IMR-90 (cell line): Measurements from ENCODE around the gene PAMR1. TPM values are rescaled to one million over a fixed set of nuclear protein-coding genes. Genes with fewer than 3 reads are reported as not detected.

ENCODE experiments used
- ATAC-seq: fragments of 200-7000 bp; cut with Tn5 transposase; 2 replicates; pipeline ENCODE4 v1.9.1; 2020; ENCODE audit warnings: low read depth, mild to moderate bottlenecking, moderate library complexity
- BruUV-seq: library from RNA; stranded (reverse); fragments of 400-500 nt; replicated peaks from 2 replicates; lab custom pipeline; 2021; lab: Mats Ljungman, UMichigan
- CTCF ChIA-PET: fragments of 300-600 bp; formaldehyde crosslinking; extraction: SDS; loops from one replicate; lab custom pipeline; 2021; ENCODE audit warnings: antibody characterized with exemption; lab: Yijun Ruan, JAX
- POLR2A ChIA-PET: fragments of 300-600 bp; sonication (Branson Sonifier 250); formaldehyde crosslinking; loops from one replicate; lab custom pipeline; 2022; ENCODE audit warnings: antibody characterized with exemption; ENCODE audit not compliant: unreplicated experiment; lab: Charles Lee
- DNase-seq: peaks from one replicate; pipeline ENCODE4 v3.0.0; 2013
- H2AFZ ChIP-seq: replicated peaks from 2 replicates; pipeline ENCODE3; 2013; ENCODE audit warnings: low read length, mild to moderate bottlenecking; ENCODE audit not compliant: poor library complexity
- H2AK5ac ChIP-seq: 2 replicates; pipeline ENCODE4 v1.6.1; 2013; ENCODE audit warnings: low read depth, low read length, inconsistent platforms
- H2AK9ac ChIP-seq: replicated peaks from 2 replicates; pipeline ENCODE3; 2013; ENCODE audit warnings: mild to moderate bottlenecking, low read depth, low read length, moderate library complexity; ENCODE audit not compliant: poor library complexity
- H2BK120ac ChIP-seq: 2 replicates; pipeline ENCODE4 v1.6.1; 2013; ENCODE audit warnings: low read depth, low read length, inconsistent platforms
- H2BK15ac ChIP-seq: 3 replicates; pipeline ENCODE4 v1.6.1; 2013; ENCODE audit warnings: low read depth, low read length, inconsistent platforms
- H2BK20ac ChIP-seq: 2 replicates; pipeline ENCODE4 v1.6.1; 2013; ENCODE audit warnings: low read depth, mild to moderate bottlenecking, inconsistent platforms, low read length, moderate library complexity
- H2BK5ac ChIP-seq: 2 replicates; pipeline ENCODE4 v1.6.1; 2013; ENCODE audit warnings: mild to moderate bottlenecking, low read depth, low read length, inconsistent platforms; ENCODE audit not compliant: poor library complexity, severe bottlenecking
- H3K14ac ChIP-seq: replicated peaks from 2 replicates; pipeline ENCODE4 v1.6.1; 2013; ENCODE audit warnings: low read depth, low read length, inconsistent platforms
- H3K18ac ChIP-seq: 2 replicates; pipeline ENCODE4 v1.6.1; 2013; ENCODE audit warnings: low read depth, low read length, control low read depth
- H3K23ac ChIP-seq: 2 replicates; pipeline ENCODE4 v1.6.1; 2013; ENCODE audit warnings: low read depth, low read length, inconsistent platforms
- H3K27ac ChIP-seq: 2 replicates; pipeline ENCODE4 v1.5.1; 2013; ENCODE audit warnings: mild to moderate bottlenecking, control low read depth, low read length; ENCODE audit not compliant: insufficient read depth
- H3K27me3 ChIP-seq: 2 replicates; pipeline ENCODE4 v1.6.1; 2013; ENCODE audit warnings: low read length; ENCODE audit not compliant: control insufficient read depth, insufficient read depth
- H3K36me3 ChIP-seq: 2 replicates; pipeline ENCODE4 v1.6.1; 2013; ENCODE audit warnings: low read length, mixed read lengths; ENCODE audit not compliant: control insufficient read depth, insufficient read depth
- H3K4ac ChIP-seq: 2 replicates; pipeline ENCODE4 v1.6.1; 2013; ENCODE audit warnings: low read depth, low read length, inconsistent platforms
- H3K4me1 ChIP-seq: 2 replicates; pipeline ENCODE4 v1.6.1; 2013; ENCODE audit warnings: low read length, mixed read lengths; ENCODE audit not compliant: control insufficient read depth, insufficient read depth
- H3K4me2 ChIP-seq: 2 replicates; pipeline ENCODE4 v1.6.1; 2013; ENCODE audit warnings: low read depth, mild to moderate bottlenecking, control low read depth, low read length, moderate library complexity
- H3K4me3 ChIP-seq: 2 replicates; pipeline ENCODE4 v1.5.1; 2013; ENCODE audit warnings: low read depth, mild to moderate bottlenecking, control low read depth, low read length, moderate library complexity; ENCODE audit not compliant: insufficient read depth
- H3K56ac ChIP-seq: 2 replicates; pipeline ENCODE4 v1.6.1; 2013; ENCODE audit warnings: low read length, inconsistent platforms; ENCODE audit not compliant: insufficient read depth; ENCODE audit errors: extremely low read depth
- H3K79me1 ChIP-seq, 2 experiments: 2 replicates each; pipeline ENCODE4 v1.6.1; 2013; ENCODE audit warnings: low read length in 2 of 2, inconsistent platforms in 1 of 2, low read depth in 1 of 2
- H3K9ac ChIP-seq: 2 replicates; pipeline ENCODE4 v1.6.1; 2013; ENCODE audit warnings: low read depth, low read length, control low read depth
- H3K9me1 ChIP-seq: 2 replicates; pipeline ENCODE4 v1.6.1; 2013; ENCODE audit warnings: low read length, inconsistent platforms; ENCODE audit not compliant: insufficient read depth
- H3K9me3 ChIP-seq: 2 replicates; pipeline ENCODE4 v1.6.1; 2013; ENCODE audit warnings: low read length; ENCODE audit not compliant: control insufficient read depth, insufficient read depth
- H4K20me1 ChIP-seq: 2 replicates; pipeline ENCODE4 v1.6.1; 2013; ENCODE audit warnings: low read length, inconsistent platforms; ENCODE audit not compliant: insufficient read depth
- H4K5ac ChIP-seq: 2 replicates; pipeline ENCODE4 v1.6.1; 2013; ENCODE audit warnings: mild to moderate bottlenecking, low read depth, low read length, control low read depth
- H4K8ac ChIP-seq, 2 experiments: 2 replicates each; pipeline ENCODE4 v1.6.1; 2013; ENCODE audit warnings: low read depth in 2 of 2, low read length in 2 of 2, control low read depth in 1 of 2, inconsistent platforms in 1 of 2
- H4K91ac ChIP-seq: 2 replicates; pipeline ENCODE4 v1.6.1; 2013; ENCODE audit warnings: low read depth, low read length, inconsistent platforms; ENCODE audit not compliant: insufficient read depth
- CTCF ChIP-seq: conservative IDR thresholded peaks from 2 replicates; pipeline ENCODE4 v1.5.1; 2012; ENCODE audit warnings: mild to moderate bottlenecking, low read depth, low read length, improper control_type of control experiment
- RAD21 ChIP-seq: IDR thresholded peaks from 2 replicates; pipeline ENCODE4 v1.6.1; 2012; ENCODE audit warnings: low read length, improper control_type of control experiment
- SMC3 ChIP-seq: fragments of 150-350 bp; IDR thresholded peaks from 2 replicates; pipeline ENCODE4 v1.6.1; 2016; ENCODE audit warnings: low read depth, mild to moderate bottlenecking, antibody characterized with exemption, low read length, moderate library complexity
- WGBS, 2 experiments: methylation state at CpG; one replicate each; pipeline versions ENCODE4 v1.1.5 to v1.1.7; 2013; ENCODE audit warnings: missing lambda C conversion rate in 2 of 2; ENCODE audit not compliant: insufficient read length in 1 of 2; ENCODE audit errors: extremely low coverage in 2 of 2; 5-methylcytosine and 5-hydroxymethylcytosine counted together
- dilution Hi-C: fragments of 300-500 bp; cut with HindIII; formaldehyde crosslinking; loops from one replicate; pipeline ENCODE4 v1.14.3; 2018; ENCODE audit warnings: low sequenced_read_pairs; ENCODE audit not compliant: unreplicated experiment
- in situ Hi-C: fragments of 300-500 bp; cut with MboI; formaldehyde crosslinking; loops from 3 replicates; pipeline ENCODE4 v1.14.3; 2019; ENCODE audit warnings: low sequenced_read_pairs, inconsistent platforms, mixed read lengths
- intact Hi-C: fragments of 100-400 bp; cut with micrococcal nuclease; formaldehyde crosslinking; loops from 2 replicates; pipeline ENCODE4 v1.10.0; 2022
- polyA plus RNA-seq, 3 experiments: library from polyadenylated mRNA; depleted of rRNA; stranded (reverse); fragments of >200 nt; gene quantifications; 2 replicates each; pipeline ENCODE4 v1.2.3, GENCODE V29; 2012; ENCODE audit warnings: low replicate concordance in 1 of 3
- total RNA-seq: library from RNA; depleted of rRNA; stranded (reverse); fragments of >200 nt; gene quantifications from 2 replicates; pipeline ENCODE4 v1.2.3, GENCODE V29; 2012
- TF ChIP-seq, protein P1 (sequence below): fragments of 150-350 bp; IDR thresholded peaks from 2 replicates; pipeline ENCODE4 v1.6.1; 2016; ENCODE audit warnings: low read depth, mild to moderate bottlenecking, low read length, moderate library complexity, borderline replicate concordance

Gene PAMR1
- total and polyA plus RNA-seq, 2 of the 4 experiments (the other 2 are of a cell fraction) = 70.7 to 80.7 TPM

DNA sequence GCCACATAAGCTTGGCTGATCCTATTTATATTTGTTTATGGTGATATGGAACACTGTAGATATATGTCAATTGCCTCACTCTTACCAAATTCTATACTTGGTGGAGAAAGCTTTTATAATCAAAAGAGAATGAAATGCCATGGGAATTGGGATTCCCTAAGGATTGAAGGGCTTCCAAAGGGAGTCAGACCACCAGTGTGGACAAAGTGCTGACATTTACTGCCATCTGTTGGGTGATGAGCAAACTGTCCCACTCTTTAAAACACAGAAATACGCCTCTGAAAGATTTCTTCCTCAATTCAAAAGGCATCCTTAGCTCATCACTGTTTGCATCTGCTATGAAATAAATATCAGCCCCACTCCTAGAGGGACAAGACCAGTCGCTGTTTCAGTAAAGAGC lies 113.1 kb downstream of the PAMR1 start:
- no peaks in the 10 kb centered on the region for H3K4me1 ChIP-seq
- no peak overlapping the region for H2BK5ac ChIP-seq
- ChIA-PET CTCF (interaction anchor here (1.3 kb wide), 1 partner anchor 8 kb away, joined by 6 read pairs; no protein-coding TSS in a partner anchor), POLR2A (no interaction called here)
- H3K23ac ChIP-seq = no peak overlapping the region
- no peak overlapping the region for H3K4ac ChIP-seq
- no peak overlapping the region for H2AK9ac ChIP-seq
- peak; percentile 66 for ATAC-seq
- peaks cover 3% of the 10 kb centered on the region for H3K27me3 ChIP-seq
- H3K18ac ChIP-seq = no peak overlapping the region
- H3K27ac ChIP-seq = no peak overlapping the region
- intact Hi-C loops (no loop called here), dilution Hi-C loops (no loop called here), in situ Hi-C loops (loop anchor here (5.0 kb wide), 1 partner anchor 825 kb away; no protein-coding TSS in a partner anchor)
- no peak overlapping the region for H4K8ac ChIP-seq
- peak; percentile 43 for TF ChIP-seq CTCF
- TF ChIP-seq RAD21 = peak; percentile 59
- peak; percentile 25; the same call in 1 of the 2 replicates for TF ChIP-seq SMC3
- TF ChIP-seq, protein P1, sequence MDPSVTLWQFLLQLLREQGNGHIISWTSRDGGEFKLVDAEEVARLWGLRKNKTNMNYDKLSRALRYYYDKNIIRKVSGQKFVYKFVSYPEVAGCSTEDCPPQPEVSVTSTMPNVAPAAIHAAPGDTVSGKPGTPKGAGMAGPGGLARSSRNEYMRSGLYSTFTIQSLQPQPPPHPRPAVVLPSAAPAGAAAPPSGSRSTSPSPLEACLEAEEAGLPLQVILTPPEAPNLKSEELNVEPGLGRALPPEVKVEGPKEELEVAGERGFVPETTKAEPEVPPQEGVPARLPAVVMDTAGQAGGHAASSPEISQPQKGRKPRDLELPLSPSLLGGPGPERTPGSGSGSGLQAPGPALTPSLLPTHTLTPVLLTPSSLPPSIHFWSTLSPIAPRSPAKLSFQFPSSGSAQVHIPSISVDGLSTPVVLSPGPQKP = no peak
- H3K56ac ChIP-seq = no peak overlapping the region
- no peak overlapping the region for H3K9ac ChIP-seq
- H3K9me1 ChIP-seq = no peaks in the 10 kb centered on the region
- 60% methylated on average over 1 of the region's 2 CpGs; no CpG with 5 or more reads in 1 of the 2 experiments for WGBS, 2 experiments
- H3K4me2 ChIP-seq = no peak overlapping the region
- H3K79me1 ChIP-seq = 0 out of 4 replicates have a peak, but pooled peaks cover 0 to 3% of the 10 kb centered on the region in 2 experiments
- no peaks in the 10 kb centered on the region for H3K36me3 ChIP-seq
- H4K5ac ChIP-seq = no peak overlapping the region
- H2BK120ac ChIP-seq = no peak overlapping the region
- no peak overlapping the region for H2BK20ac ChIP-seq
- peak; percentile 25 for DNase-seq
- BruUV-seq = no TSS peak
- H3K9me3 ChIP-seq = no peaks in the 10 kb centered on the region
- no peak overlapping the region for H2AFZ ChIP-seq
- H3K14ac ChIP-seq = no peak overlapping the region
- no peak overlapping the region for H2BK15ac ChIP-seq
- no peaks in the 10 kb centered on the region for H4K20me1 ChIP-seq
- H4K91ac ChIP-seq = no peak overlapping the region
- H3K4me3 ChIP-seq = no peak overlapping the region
- no peak overlapping the region for H2AK5ac ChIP-seq
